T-helper 2 cell treated with Interferon-gamma antibody and Interleukin-4, amounts not matched to agents 5 μg/mL and 100 μg/mL, for 36 hours (primary cell): Measurements from ENCODE around the gene TES.
A peak's percentile ranks its signal among the peaks of the same experiment; 100 is the strongest.

ENCODE experiments used
- DNase-seq: peaks from one replicate; pipeline ENCODE4 v3.0.0; 2021; ENCODE audit warnings: low spot score
- H3K27ac Mint-ChIP-seq: one replicate; pipeline ENCODE4 v1.8.0; 2021; ENCODE audit warnings: mild to moderate bottlenecking, mixed read lengths
- H3K27me3 Mint-ChIP-seq: one replicate; pipeline ENCODE4 v1.8.0; 2021; ENCODE audit warnings: low read depth, mixed read lengths
- H3K36me3 Mint-ChIP-seq: one replicate; pipeline ENCODE4 v1.8.0; 2021; ENCODE audit warnings: low read depth, mixed read lengths
- H3K4me1 Mint-ChIP-seq: one replicate; pipeline ENCODE4 v1.8.0; 2021; ENCODE audit warnings: low read depth, mixed read lengths
- H3K4me3 Mint-ChIP-seq: one replicate; pipeline ENCODE4 v1.8.0; 2022; ENCODE audit warnings: mild to moderate bottlenecking, moderate library complexity, mixed read lengths
- H3K9me3 Mint-ChIP-seq: one replicate; pipeline ENCODE4 v1.8.0; 2021; ENCODE audit warnings: mixed read lengths

The TES gene

DNA sequence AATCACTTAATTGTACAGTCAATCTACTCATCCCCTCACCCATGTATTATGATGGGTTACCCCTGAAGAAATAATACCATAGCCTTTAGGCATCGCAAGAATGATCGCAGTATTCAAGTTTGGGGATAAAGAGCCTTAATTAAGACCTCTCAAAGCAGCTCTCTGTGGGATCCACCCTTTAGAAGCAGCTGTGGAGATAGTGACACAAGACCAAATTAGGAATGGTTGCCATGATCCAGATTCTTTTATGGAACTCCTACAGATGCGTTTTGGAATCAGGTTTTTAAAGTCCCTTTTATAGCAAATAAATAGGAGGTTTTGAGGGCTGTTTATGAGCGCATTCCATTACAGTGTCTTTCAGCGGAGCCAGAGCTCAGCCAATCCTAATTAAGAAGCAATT, 12.2 kb downstream of the TES start:
- Mint-ChIP-seq H3K9me3 (no peaks in the 10 kb centered on the region), H3K36me3 (peaks cover 7% of the 10 kb centered on the region), H3K27me3 (no peaks in the 10 kb centered on the region), H3K27ac (no peak overlapping the region), H3K4me1 (peaks cover 53% of the 10 kb centered on the region), H3K4me3 (no peak overlapping the region)
- DNase-seq: no peak

DNA sequence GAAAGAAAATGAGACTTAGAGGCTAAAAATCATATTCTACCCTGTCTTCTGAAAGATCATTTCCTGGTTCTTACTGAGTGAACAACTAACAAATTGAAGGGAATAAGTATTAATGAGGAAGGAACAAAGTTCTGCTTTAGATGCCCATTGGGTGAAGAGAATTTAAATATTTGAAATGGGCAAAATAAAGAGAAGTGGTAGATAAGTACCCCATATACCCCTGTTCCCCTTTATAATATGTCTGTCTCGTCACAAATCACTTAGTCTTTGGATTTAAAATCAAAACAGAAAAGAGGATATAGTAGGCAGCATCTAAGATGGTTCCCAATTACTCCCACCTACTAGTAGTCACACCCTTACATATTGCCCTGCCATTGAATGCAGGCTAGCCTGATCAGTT, 13.2 kb downstream of the TES start:
- peaks cover 48% of the 10 kb centered on the region for H3K4me1 Mint-ChIP-seq
- no peaks in the 10 kb centered on the region for H3K9me3 Mint-ChIP-seq
- DNase-seq: no peak
- H3K36me3 Mint-ChIP-seq: peaks cover 8% of the 10 kb centered on the region
- H3K27ac Mint-ChIP-seq: no peak overlapping the region
- H3K4me3 Mint-ChIP-seq: no peak overlapping the region
- H3K27me3 Mint-ChIP-seq: no peaks in the 10 kb centered on the region

DNA sequence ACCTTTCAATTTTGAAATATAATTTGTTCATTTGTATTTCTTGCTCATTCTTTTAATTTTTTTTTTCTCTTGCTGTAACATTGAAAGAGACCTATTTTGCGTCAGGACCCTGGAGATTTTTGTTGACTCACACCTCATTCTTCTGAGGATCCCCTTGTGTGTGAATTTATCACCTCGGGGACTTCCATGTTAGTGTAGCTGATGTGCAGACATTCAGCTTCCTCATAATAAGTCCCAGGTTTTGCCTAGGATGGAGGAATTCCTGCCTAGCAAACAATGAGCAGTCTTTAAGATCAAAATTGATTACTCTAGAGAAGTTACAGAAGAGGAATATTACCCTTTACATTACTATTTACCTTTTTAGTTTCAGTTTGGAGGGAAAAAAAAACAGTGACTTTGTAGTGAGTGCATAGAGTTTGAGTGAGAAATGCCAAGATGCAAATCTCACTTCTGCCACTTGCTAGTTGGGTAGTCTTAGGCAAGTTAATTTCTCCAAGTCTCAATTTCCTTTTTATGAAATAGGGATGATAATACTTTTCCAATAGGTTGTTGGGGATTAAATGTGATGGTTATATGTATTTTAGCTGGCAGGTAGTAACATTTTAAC, 14.3 kb downstream of the TES start:
- Mint-ChIP-seq H3K27me3 (no peaks in the 10 kb centered on the region), H3K4me1 (peaks cover 47% of the 10 kb centered on the region), H3K27ac (peak overlapping the region; percentile 23), H3K36me3 (peaks cover 8% of the 10 kb centered on the region), H3K9me3 (no peaks in the 10 kb centered on the region), H3K4me3 (peak overlapping the region; percentile 37)
- DNase-seq: no peak

DNA sequence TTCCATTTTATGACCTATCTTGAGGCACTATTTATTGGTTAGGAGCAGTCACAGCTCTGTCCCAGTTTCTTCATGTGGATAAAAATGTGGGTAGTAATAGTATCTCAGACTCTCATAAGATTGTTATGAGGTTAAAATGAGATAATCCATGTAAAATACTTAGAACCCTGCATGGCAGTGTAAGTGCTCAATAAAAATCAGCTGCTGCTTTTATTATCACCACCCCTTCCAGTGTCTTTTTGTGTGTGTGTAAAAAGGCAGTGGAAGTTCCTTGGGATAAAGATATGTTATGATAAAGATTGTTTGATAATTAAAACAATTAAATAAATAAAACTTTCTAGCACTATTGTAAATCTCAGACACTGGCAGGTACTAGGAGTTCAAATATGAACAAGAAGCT, 15.5 kb downstream of the TES start:
- Mint-ChIP-seq H3K4me1 (peaks cover 54% of the 10 kb centered on the region), H3K27ac (no peak overlapping the region), H3K27me3 (no peaks in the 10 kb centered on the region), H3K9me3 (no peaks in the 10 kb centered on the region), H3K36me3 (peaks cover 8% of the 10 kb centered on the region), H3K4me3 (no peak overlapping the region)
- no peak for DNase-seq

DNA sequence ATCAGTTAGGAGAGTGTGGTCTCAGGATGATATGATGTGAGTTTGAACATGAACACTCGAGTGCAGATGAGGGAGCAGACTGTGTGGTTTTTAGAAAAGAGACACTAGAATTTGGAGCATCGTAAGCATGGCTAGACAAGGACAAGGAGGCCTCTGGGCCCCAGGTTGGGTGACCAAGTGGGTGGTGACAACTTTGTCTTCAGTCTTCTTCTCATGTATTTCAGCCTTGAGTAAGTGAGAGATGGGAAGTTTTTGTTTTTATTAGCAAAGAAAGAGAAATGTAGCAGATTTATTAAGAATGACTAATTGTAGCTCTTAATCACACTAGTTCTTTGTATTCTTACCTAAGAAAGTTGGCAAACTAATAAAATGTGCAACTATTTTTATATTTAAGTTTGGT, 16.3 kb downstream of the TES start:
- H3K27me3 Mint-ChIP-seq: no peaks in the 10 kb centered on the region
- no peaks in the 10 kb centered on the region for H3K9me3 Mint-ChIP-seq

DNA sequence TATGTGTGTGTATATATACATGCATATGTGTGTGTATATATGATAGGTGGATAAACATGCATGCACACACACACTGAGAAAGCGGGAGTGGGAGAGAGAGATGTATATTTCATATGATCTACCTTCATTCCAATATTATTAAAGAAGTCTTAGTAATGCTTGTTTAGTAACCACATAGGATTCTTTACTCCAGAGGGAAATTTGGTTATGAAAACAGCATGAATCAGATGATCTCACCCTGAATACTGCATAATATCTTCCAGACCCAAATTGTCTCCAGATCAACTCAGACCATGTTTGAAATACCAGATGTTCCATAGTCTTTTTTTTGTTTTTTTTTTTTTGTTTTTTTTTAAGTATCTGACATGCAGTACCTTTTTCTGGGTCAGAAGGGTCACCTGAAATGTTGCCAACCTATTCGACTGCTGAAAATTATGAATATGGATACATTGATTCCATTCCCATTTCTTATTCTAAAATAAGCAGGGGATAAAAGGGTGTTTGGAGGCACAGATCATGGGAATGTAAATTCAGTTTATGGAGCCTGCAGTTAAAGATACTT, 17.4 kb downstream of the TES start:
- H3K27ac Mint-ChIP-seq: no peak overlapping the region
- no peak overlapping the region for H3K4me3 Mint-ChIP-seq
- peaks cover 4% of the 10 kb centered on the region for H3K36me3 Mint-ChIP-seq
- H3K4me1 Mint-ChIP-seq: peaks cover 58% of the 10 kb centered on the region
- no peaks in the 10 kb centered on the region for H3K27me3 Mint-ChIP-seq
- no peaks in the 10 kb centered on the region for H3K9me3 Mint-ChIP-seq
- no peak for DNase-seq

More for the DNA sequence above, 16.3 kb downstream of the TES start:
- peaks cover 8% of the 10 kb centered on the region for H3K36me3 Mint-ChIP-seq
- peaks cover 56% of the 10 kb centered on the region for H3K4me1 Mint-ChIP-seq
- DNase-seq: no peak
- no peak overlapping the region for H3K4me3 Mint-ChIP-seq
- no peak overlapping the region for H3K27ac Mint-ChIP-seq

DNA sequence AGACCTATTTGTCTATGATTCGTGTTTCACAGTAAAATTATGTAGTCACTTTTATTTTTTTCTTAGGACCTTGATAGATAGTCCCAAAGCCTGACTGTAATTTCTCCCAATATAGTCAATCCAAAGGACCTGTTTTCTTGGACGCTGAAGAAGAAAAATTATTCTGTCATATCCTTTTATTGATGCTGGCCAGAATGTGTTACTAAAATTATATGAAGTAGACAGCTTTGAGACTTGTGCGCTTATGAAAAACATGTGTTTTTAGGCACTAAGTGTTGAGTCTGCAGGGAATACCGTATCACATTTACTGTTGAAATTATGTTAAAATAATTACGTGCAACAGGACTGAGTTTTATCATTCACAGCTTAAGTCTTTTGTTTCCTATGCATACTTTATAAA, 17.9 kb downstream of the TES start:
- Mint-ChIP-seq H3K36me3 (peaks cover 4% of the 10 kb centered on the region), H3K27ac (no peak overlapping the region), H3K4me3 (no peak overlapping the region), H3K27me3 (no peaks in the 10 kb centered on the region), H3K9me3 (no peaks in the 10 kb centered on the region), H3K4me1 (peaks cover 63% of the 10 kb centered on the region)
- DNase-seq: no peak

DNA sequence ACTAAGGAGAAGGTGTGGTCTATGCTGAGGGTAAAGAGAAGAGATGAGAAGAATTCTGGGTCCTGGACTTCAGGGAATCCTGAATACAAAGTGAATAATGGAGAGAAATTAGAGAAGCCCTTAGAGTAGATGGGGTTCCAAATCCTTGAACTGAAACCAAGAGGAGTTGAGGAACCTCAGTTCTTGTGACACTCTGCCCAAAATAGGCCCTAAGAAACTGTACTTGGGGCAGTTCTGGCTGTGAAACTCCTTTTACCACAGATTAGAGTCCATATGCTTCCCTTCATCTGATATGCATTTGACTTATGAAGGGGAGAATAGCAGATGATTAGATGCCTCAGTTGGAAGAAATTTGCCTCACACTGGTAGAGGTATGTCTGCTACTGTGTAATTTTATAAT, 19.0 kb downstream of the TES start:
- peaks cover 58% of the 10 kb centered on the region for H3K4me1 Mint-ChIP-seq
- no peak overlapping the region for H3K27ac Mint-ChIP-seq
- DNase-seq: no peak
- H3K9me3 Mint-ChIP-seq: no peaks in the 10 kb centered on the region
- no peaks in the 10 kb centered on the region for H3K27me3 Mint-ChIP-seq
- no peak overlapping the region for H3K4me3 Mint-ChIP-seq
- peaks cover 10% of the 10 kb centered on the region for H3K36me3 Mint-ChIP-seq

DNA sequence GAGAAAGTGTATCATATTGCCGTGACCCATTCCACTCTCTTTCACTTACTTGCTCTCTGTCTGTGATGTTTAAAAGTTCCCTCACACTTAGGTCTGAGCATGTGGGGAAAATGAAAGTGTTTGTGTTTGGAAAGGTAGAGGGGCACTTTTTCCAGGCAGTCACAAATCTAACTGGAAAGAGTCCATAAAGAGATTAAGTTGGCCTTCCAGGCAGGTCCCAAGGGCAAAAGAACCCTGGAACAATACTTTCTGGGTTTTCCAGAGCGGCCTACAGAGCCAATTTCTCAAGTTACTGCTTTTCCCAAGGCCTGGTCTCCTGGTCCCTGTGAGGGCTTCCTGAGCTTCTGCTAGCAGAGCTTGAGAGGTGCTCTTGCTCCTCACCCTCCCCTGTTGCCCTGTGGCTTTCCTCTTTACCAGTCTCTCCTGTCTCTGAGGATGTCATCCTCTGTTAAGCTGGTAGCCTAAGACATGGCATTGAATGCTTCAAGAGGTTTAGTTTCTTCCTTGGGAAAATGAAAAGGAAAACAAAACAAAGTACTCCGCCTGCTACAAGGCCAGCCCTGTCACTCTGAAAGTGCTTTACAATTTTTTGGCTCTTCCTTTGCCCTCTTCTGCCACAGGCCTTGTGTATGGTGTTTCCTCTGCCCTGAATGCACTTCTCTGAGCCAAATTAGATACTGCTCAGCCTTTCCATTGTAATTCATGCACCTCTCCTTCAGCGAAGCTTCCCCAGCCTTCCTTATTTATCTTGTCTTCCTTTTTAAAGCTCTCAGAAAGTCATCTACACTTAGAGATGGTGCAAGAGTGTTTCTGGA, 20.1 kb downstream of the TES start:
- Mint-ChIP-seq H3K4me1 (peaks cover 62% of the 10 kb centered on the region), H3K27ac (peak overlapping the region; percentile 12), H3K4me3 (peak overlapping the region; percentile 22), H3K36me3 (peaks cover 10% of the 10 kb centered on the region), H3K27me3 (no peaks in the 10 kb centered on the region), H3K9me3 (no peaks in the 10 kb centered on the region)
- DNase-seq: no peak

DNA sequence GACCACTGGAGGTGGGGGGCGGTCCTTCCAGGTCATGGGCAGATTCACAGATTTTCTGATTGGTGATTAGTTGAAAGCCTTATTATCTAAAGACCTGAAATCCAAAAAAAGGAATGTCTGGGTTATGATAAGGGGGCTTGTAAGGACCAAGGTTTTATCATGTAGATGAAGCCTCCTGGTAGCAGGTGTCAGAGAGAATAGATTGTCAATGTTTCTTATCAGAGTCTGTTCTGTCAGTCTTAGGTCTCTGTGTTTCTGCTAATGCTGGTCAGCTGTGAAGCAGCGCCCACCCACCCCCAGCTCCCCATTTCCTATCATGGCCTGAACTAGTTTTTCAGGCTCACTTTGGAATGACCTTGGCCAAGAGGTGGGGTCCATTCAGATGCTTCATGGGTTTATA, 21.2 kb downstream of the TES start:
- H3K4me3 Mint-ChIP-seq: no peak overlapping the region
- H3K36me3 Mint-ChIP-seq: peaks cover 13% of the 10 kb centered on the region
- H3K4me1 Mint-ChIP-seq: peaks cover 64% of the 10 kb centered on the region
- no peaks in the 10 kb centered on the region for H3K27me3 Mint-ChIP-seq
- H3K9me3 Mint-ChIP-seq: no peaks in the 10 kb centered on the region
- no peak overlapping the region for H3K27ac Mint-ChIP-seq
- no peak for DNase-seq

DNA sequence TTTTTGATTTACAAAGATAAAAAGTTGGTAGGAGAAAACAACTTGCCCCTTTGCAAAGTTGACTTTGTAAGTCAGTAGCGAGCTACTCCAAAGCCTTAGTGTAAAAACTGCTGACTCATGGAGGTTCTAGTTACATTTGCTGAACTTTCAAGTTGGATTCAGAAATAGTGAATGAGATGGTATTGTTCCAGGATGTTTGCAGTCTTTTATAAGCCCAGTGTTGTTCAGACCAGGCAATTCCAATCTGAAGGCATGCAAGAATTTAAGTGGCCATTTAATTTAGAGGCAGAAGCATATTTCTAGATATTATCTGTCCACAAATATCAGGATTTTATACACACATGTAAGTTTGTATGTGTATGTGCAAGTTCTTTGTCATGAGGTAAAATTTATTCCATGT, 21.6 kb downstream of the TES start:
- DNase-seq: no peak
- Mint-ChIP-seq H3K27ac (no peak overlapping the region), H3K9me3 (no peaks in the 10 kb centered on the region), H3K27me3 (no peaks in the 10 kb centered on the region), H3K4me1 (peaks cover 63% of the 10 kb centered on the region), H3K4me3 (no peak overlapping the region), H3K36me3 (peaks cover 15% of the 10 kb centered on the region)

DNA sequence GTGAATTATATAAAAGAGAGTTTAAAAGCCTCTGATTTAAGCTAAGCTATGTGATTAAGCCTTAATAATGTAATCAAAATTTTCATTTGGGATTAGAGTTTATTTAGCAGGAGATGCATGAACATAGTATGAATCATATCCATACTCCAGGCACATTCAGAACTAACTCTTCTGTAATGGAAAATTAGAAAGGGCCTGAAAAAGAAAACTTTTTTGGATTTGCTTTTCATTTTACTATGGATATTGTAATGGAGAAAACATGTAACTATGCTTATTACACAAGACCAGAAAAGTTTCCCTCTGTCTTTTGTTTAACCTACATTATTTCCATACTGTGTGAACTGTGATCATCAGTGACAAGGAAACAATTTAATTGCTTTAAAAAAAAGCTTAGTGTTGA, 22.0 kb downstream of the TES start:
- no peak for DNase-seq
- H3K9me3 Mint-ChIP-seq: no peaks in the 10 kb centered on the region
- peaks cover 17% of the 10 kb centered on the region for H3K36me3 Mint-ChIP-seq
- H3K4me1 Mint-ChIP-seq: peaks cover 64% of the 10 kb centered on the region
- H3K4me3 Mint-ChIP-seq: no peak overlapping the region
- H3K27ac Mint-ChIP-seq: no peak overlapping the region
- no peaks in the 10 kb centered on the region for H3K27me3 Mint-ChIP-seq

DNA sequence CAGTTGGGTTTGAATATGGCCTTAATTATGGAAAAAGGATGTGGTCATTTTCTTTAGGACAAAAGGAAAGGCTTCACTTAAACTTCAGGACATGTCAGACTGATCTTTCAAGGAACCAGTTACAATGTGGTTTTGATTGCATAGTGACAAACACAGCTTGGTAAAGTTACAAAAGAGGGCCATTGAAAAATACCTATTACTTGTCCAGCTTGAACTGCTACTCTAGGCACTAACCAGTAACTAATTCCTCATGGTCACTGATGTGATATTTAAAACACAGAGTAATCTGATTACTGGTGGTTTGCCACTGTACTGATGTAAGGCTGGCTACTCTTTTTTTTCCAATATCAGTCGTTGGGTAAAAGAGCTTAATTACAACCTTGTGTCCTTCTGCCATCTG, 22.6 kb downstream of the TES start:
- H3K4me3 Mint-ChIP-seq: no peak overlapping the region
- H3K27me3 Mint-ChIP-seq: no peaks in the 10 kb centered on the region
- peaks cover 63% of the 10 kb centered on the region for H3K4me1 Mint-ChIP-seq
- H3K36me3 Mint-ChIP-seq: peaks cover 21% of the 10 kb centered on the region
- H3K27ac Mint-ChIP-seq: no peak overlapping the region
- H3K9me3 Mint-ChIP-seq: no peaks in the 10 kb centered on the region
- no peak for DNase-seq

DNA sequence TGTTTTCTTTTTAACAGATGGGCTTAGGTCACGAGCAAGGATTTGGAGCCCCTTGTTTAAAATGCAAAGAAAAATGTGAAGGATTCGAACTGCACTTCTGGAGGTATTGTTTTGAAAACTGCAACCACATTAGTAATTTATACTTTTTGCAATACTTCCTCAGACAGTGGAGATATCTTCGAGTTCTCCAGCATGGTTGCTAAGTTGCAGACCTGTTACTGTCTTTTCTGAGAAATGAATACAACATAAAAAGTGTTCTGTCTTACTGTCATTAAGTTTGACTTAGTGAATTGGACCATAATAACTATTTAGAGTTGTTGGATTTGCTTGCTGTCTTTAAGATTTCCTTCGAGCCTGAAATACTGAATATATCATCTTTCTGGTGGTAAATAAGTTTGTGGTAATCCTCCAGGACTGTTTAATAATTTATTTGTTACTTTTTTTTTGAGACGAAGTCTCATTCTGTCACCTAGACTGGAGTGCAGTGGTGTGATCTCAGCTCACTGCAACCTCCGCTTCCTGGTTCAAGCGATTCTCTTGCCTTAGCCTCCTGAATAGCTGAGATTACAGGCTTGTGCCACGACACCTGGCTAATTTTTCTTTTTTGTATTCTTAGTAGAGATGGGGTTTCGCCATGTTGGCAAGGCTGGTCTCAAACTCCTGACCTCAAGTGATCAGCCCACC, 24.3 kb downstream of the TES start:
- Mint-ChIP-seq H3K9me3 (no peaks in the 10 kb centered on the region), H3K27me3 (no peaks in the 10 kb centered on the region), H3K4me3 (no peak overlapping the region), H3K27ac (no peak overlapping the region), H3K4me1 (peaks cover 56% of the 10 kb centered on the region), H3K36me3 (peaks cover 26% of the 10 kb centered on the region)
- no peak for DNase-seq
